Heart left ventricle (tissue), 16 donors: ENCODE data around the gene ZNF605. TPM values are rescaled to one million over a fixed set of nuclear protein-coding genes. Genes with fewer than 3 reads are reported as not detected.
A peak's percentile ranks its signal among the peaks of the same experiment; 100 is the strongest.
"Not testable (repeated sequence)": the region's sequence is repeated elsewhere in the genome, so short reads cannot be mapped to it uniquely, and the experiment has no call there.

Experiments used
- ATAC-seq, 4 donors: fragments of 200-7000 bp; cut with Tn5 transposase; one replicate each; pipeline ENCODE4 v1.9.1; 2020 to 2022; ENCODE audit warnings: moderate library complexity in 4 of 4, mild to moderate bottlenecking in 3 of 4, moderate number of reproducible peaks in 1 of 4
- DNase-seq, 5 donors: peaks; one replicate each; pipeline ENCODE4 v3.0.0-alpha.2; 2020
- H3K27ac ChIP-seq, 12 donors: fragments of 200-600 bp; sonication (generic) in 4 of 12; one replicate each; pipeline versions ENCODE4 v1.5.0 to v1.8.0; 2016 to 2022; ENCODE audit warnings: mild to moderate bottlenecking in 2 of 12
- H3K27me3 ChIP-seq, 9 donors: fragments of 200-600 bp; sonication (generic) in 2 of 9; one replicate each; pipeline versions ENCODE4 v1.5.1 to v1.8.0; 2016 to 2022; ENCODE audit warnings: mild to moderate bottlenecking in 3 of 9
- H3K36me3 ChIP-seq, 9 donors: fragments of 200-600 bp; sonication (generic) in 2 of 9; one replicate each; pipeline versions ENCODE4 v1.5.0 to v1.8.0; 2018 to 2022; ENCODE audit warnings: mild to moderate bottlenecking in 2 of 9
- H3K4me1 ChIP-seq, 12 donors: fragments of 200-600 bp; sonication (generic) in 4 of 12; one replicate each; pipeline versions ENCODE4 v1.5.0 to v1.8.0; 2016 to 2022; ENCODE audit warnings: mild to moderate bottlenecking in 3 of 12
- H3K4me3 ChIP-seq, 12 donors: fragments of 200-600 bp; sonication (generic) in 4 of 12; one replicate each; pipeline versions ENCODE4 v1.5.0 to v1.8.0; 2017 to 2022; ENCODE audit warnings: mild to moderate bottlenecking in 9 of 12, moderate library complexity in 4 of 12
- H3K9me3 ChIP-seq, 12 donors: fragments of 200-600 bp; sonication (generic) in 4 of 12; one replicate each; pipeline versions ENCODE4 v1.5.0 to v1.8.0; 2016 to 2022; ENCODE audit warnings: mild to moderate bottlenecking in 1 of 12
- POLR2A ChIP-seq, 2 donors: fragments of 450-650 bp; IDR thresholded peaks; one replicate each; pipeline ENCODE4 v1.6.1; 2017; ENCODE audit warnings: antibody characterized with exemption in 2 of 2, mild to moderate bottlenecking in 2 of 2, moderate library complexity in 2 of 2
- WGBS, 4 donors: extraction: QIAGEN DNeasy Blood & Tissue Kit in 2 of 4; methylation state at CpG; one replicate each; pipeline versions ENCODE4 v1.1.5 to v1.1.7; 2013 to 2018; 5-methylcytosine and 5-hydroxymethylcytosine counted together
- intact Hi-C, 10 donors: fragments of 100-400 bp; cut with DNase I; formaldehyde crosslinking; loops; one replicate each; pipeline versions ENCODE4 v1.11.1 to v1.14.2; 2022
- polyA plus RNA-seq, 2 donors: library from polyadenylated mRNA; stranded (reverse); fragments of 200-250 nt; gene quantifications; one replicate each; pipeline ENCODE4 v1.2.3, GENCODE V29; 2013
- total RNA-seq, 9 donors: library from RNA; depleted of rRNA in 2 of 9; stranded (reverse); fragments of >200 nt in 2 of 9; fragmentation: NEBNext Ultra II Directional in 3 of 9; extraction: Animal tissue kit (Norgen Biotek cat#: 25700) in 3 of 9; gene quantifications; one replicate each; pipeline versions ENCODE4 v1.1.0 to v1.2.4, GENCODE V29; 2016 to 2023
- TF ChIP-seq, protein P1 (sequence below), 12 donors: fragments of 200-600 bp; sonication (generic) in 4 of 12; IDR thresholded peaks; one replicate each; pipeline versions ENCODE4 v1.5.0 to v1.8.0; 2018 to 2022; ENCODE audit warnings: antibody characterized with exemption in 12 of 12, mild to moderate bottlenecking in 5 of 12
- donor health status: ischemic (EF 13 %, LVEDD 7.1; RV severe dilation, severe dysfunction).
- donor health status: healthy with polysubstance abuse.
- donor health status: DM: no; HTN: yes; CAD: no.
- donor health status: DM: no; HTN: no; CAD: no.
- donor health status: ischemic (EF 25% LVEDD 6.9; RV normal size, moderate dysfunction).
- donor health status: ischemic (EF 25% LVEDD 5.7; RV mildly dilated, moderate dysfunction).
- donor health status: healthy.
- donor health status: DM: yes; HTN: yes; CAD: no.
- donor health status: ischemic (EF 35%, LVEDD 5.7; RV mildly dilated, moderate dysfunction).
- donor health status: nonischemic (EF 11% LVEDD 7.7; RV severe dilation, severe dysfunction).
- donor health status: DM: yes; HTN: yes; CAD: no.
- donor health status: PGD.
- donor health status: ischemic (EF 29% LVEDD 5.4; RV normal size, mild dysfunction).
- donor health status: nonischemic (EF 23%, LVEDD 6.1; RV moderate dilation, normal function).

The ZNF605 gene
- total and polyA plus RNA-seq, 11 donors, result 3.4 to 14.2 (median 10.2) TPM

DNA sequence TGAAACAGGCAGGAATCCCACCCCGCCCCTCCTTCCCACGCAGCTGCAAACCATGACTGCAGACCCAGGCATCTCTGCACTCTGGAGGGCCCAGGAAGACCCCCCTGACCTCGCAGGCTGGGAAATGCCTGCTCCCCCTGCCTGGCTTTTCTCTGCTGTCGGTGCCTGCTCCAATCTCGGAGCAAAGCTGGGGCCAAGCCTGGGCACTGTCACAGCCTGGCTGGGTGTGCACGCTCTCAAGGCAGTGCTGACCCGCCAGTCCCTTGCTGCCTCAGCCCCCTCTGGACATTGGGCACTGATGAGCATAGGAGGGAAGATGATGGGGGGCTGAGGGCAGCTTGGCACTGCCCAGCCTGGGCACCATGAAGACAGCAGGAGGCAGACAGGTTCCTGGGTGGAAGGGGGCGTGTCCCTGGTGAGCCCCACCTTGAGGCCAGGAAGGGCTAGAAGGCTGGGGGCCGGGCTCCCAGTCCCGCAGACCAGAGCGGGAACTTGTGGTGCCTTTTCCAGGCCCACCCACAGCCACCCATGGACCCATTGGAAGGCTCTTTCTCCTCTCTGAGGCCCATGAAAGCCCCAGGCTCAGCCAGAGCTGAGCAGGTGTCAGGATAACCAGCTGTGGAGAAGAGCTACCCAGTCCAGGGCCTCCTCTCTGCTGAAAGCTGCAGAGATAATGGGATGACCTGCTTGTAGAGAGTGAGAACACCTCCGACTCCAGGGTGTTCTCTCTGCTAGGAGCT is 10.7 kb upstream of the ZNF605 start:
- Histone ChIP-seq H3K36me3 (peaks cover 0 to 11% (median 4%) of the 10 kb centered on the region in 9 donors), H3K9me3 (peaks cover 0 to 32% (median 0%) of the 10 kb centered on the region in 12 donors), H3K4me3 (no peak overlapping the region), H3K4me1 (no peaks in the 10 kb centered on the region), H3K27me3 (no peaks in the 10 kb centered on the region), H3K27ac (no peak overlapping the region)
- DNase-seq (no peak), ATAC-seq (peak in 1 of 4 donors; percentile 39)
- TF ChIP-seq, protein P1, sequence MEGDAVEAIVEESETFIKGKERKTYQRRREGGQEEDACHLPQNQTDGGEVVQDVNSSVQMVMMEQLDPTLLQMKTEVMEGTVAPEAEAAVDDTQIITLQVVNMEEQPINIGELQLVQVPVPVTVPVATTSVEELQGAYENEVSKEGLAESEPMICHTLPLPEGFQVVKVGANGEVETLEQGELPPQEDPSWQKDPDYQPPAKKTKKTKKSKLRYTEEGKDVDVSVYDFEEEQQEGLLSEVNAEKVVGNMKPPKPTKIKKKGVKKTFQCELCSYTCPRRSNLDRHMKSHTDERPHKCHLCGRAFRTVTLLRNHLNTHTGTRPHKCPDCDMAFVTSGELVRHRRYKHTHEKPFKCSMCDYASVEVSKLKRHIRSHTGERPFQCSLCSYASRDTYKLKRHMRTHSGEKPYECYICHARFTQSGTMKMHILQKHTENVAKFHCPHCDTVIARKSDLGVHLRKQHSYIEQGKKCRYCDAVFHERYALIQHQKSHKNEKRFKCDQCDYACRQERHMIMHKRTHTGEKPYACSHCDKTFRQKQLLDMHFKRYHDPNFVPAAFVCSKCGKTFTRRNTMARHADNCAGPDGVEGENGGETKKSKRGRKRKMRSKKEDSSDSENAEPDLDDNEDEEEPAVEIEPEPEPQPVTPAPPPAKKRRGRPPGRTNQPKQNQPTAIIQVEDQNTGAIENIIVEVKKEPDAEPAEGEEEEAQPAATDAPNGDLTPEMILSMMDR (IDR thresholded peaks at IDR 0.05), result no peak
- no peak for TF ChIP-seq POLR2A (IDR thresholded peaks at IDR 0.05)
- intact Hi-C loops, result no loop called here
- WGBS, 4 donors, result 91 to 97% (median 95%) methylated on average over 10 to 12 of the region's 12 CpGs

DNA sequence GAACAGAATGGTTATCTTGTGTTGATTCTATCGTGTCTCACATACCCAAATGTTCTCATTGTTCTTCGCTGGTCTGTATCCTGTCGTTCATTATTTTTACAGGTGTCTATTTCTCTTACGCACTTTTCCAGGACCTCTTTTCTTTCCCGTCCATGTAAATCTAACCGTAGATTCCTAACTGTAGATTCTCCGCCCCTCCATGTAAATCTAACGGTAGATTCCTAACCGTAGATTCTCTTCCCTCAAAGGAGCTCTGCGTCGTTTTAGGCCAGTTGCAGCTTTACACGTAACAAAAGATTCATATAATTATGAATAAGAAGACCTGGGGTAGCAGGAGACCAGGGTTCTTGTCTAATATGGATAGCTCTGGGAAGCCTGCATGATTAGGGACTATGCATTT is 9.7 kb upstream of the ZNF605 start:
- DNase-seq (no peak), ATAC-seq (no peak)
- no peak for TF ChIP-seq POLR2A (IDR thresholded peaks at IDR 0.05)
- TF ChIP-seq, protein P1 (IDR thresholded peaks at IDR 0.05), result no peak
- intact Hi-C loops, result no loop called here
- WGBS, 4 donors, result 94 to 98% (median 96%) methylated on average over 12 of the region's 12 CpGs
- no peak overlapping the region for H3K4me3 ChIP-seq
- H3K9me3 ChIP-seq, result peaks cover 0 to 32% (median 0%) of the 10 kb centered on the region in 12 donors
- H3K27me3 ChIP-seq, result no peaks in the 10 kb centered on the region
- no peak overlapping the region for H3K27ac ChIP-seq
- H3K4me1 ChIP-seq, result no peaks in the 10 kb centered on the region
- H3K36me3 ChIP-seq, result peaks cover 0 to 16% (median 5%) of the 10 kb centered on the region in 9 donors

DNA sequence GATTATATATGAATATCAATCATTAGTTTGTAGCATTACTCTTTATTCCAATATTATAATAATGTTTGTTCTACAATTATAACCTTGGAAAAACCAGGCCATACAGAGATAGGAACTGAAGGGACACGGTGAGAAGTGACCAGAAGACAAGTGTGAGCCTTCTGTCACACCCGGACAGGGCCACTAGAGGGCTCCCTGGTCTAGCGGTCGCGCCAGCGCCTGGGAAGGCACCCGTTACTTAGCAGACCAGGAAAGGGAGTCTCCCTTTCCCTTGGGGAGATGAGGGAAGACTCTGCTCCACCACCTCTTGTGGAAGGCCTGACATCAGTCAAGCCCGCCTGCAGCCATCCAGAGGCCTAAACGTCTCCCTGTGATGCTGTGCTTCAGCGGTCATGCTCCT is 7.8 kb upstream of the ZNF605 start:
- TF ChIP-seq, protein P1 (IDR thresholded peaks at IDR 0.05), result peak; percentile 21 to 75 (median 52)
- peak in 3 of 5 donors; percentile 52 to 72 (median 57) for DNase-seq
- peaks cover 0 to 29% (median 0%) of the 10 kb centered on the region in 12 donors for H3K9me3 ChIP-seq
- intact Hi-C loops, ATAC-seq, H3K4me1 ChIP-seq, H3K27ac ChIP-seq, H3K27me3 ChIP-seq, H3K4me3 ChIP-seq: not testable (repeated sequence)
- H3K36me3 ChIP-seq, result peaks cover 0 to 16% (median 5%) of the 10 kb centered on the region in 9 donors
- 32 to 46% (median 41%) methylated on average over 10 of the region's 10 CpGs for WGBS, 4 donors

DNA sequence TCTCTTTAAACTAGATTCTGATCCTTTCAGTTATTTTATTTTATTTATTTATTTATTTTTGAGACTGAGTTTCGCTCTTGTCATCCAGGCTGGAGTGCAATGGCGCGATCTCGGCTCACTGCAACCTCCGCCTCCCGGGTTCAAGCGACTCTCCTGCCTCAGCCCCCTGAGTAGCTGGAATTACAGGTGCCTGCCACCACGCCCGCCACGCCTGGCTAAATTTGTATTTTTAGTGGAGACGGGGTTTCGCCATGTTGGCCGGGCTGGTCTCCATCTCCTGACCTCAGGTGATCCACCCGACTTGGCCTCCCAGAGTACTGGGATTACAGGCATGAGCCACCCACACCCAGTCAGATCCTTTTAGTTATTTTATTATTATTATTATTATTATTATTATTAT is 5.7 kb upstream of the ZNF605 start:
- intact Hi-C loops, ATAC-seq, H3K4me3 ChIP-seq, H3K27me3 ChIP-seq, H3K4me1 ChIP-seq, H3K27ac ChIP-seq, DNase-seq: not testable (repeated sequence)
- Histone ChIP-seq H3K9me3 (peaks cover 0 to 21% (median 0%) of the 10 kb centered on the region in 12 donors), H3K36me3 (peaks cover 0 to 16% (median 5%) of the 10 kb centered on the region in 9 donors)
- WGBS, 4 donors, result 96 to 99% (median 98%) methylated on average over 14 of the region's 14 CpGs
